Measurements from ENCODE around the gene ROGDI.

GRCh38 chr16:4767872-4768548, 34.4 kb downstream of the ROGDI start:
- no peak for TF ChIP-seq POLR2AphosphoS5 (IDR thresholded peaks at IDR 0.05)
- no peak for TF ChIP-seq POLR2A (IDR thresholded peaks at IDR 0.05)
